HAP-1 (cell line): ENCODE results near the gene CDKAL1.
"Not testable (repeated sequence)": the region's sequence is repeated elsewhere in the genome, so short reads cannot be mapped to it uniquely, and the experiment has no call there.

Experiments used
- DNase-seq, 2 experiments: peaks; one replicate each; pipeline ENCODE4 v3.0.0-alpha.2; 2016 to 2020; ENCODE audit warnings: low spot score in 2 of 2
- H3K27me3 ChIP-seq: fragments of 250-450 bp; sonication (Bioruptor Pico); 2 replicates; pipeline ENCODE4 v1.5.1; 2020; ENCODE audit warnings: low read depth, mild to moderate bottlenecking, moderate library complexity
- H3K36me3 ChIP-seq: fragments of 250-450 bp; sonication (Bioruptor Pico); replicated peaks from 2 replicates; pipeline ENCODE4 v1.5.1; 2020; ENCODE audit warnings: mild to moderate bottlenecking
- H3K4me1 ChIP-seq: fragments of 250-450 bp; sonication (Bioruptor Pico); 2 replicates; pipeline ENCODE4 v1.5.1; 2020; ENCODE audit warnings: mild to moderate bottlenecking
- H3K4me3 ChIP-seq: fragments of 250-450 bp; sonication (Bioruptor Pico); 2 replicates; pipeline ENCODE4 v1.5.1; 2020; ENCODE audit warnings: mild to moderate bottlenecking, moderate library complexity
- H3K9me3 ChIP-seq: fragments of 250-450 bp; sonication (Bioruptor Pico); 2 replicates; pipeline ENCODE4 v1.5.1; 2020; ENCODE audit warnings: mild to moderate bottlenecking, moderate library complexity
- in situ Hi-C: fragments of 300-500 bp; cut with MboI; formaldehyde crosslinking; loops from 3 replicates; pipeline ENCODE4 v1.14.3; 2020; ENCODE audit warnings: low sequenced_read_pairs, inconsistent platforms, mixed read lengths

Gene CDKAL1

GRCh38 chr6:20610636-20611370, 76.5 kb downstream of the CDKAL1 start:
- Histone ChIP-seq H3K4me3 (no peak overlapping the region), H3K9me3 (no peaks in the 10 kb centered on the region), H3K36me3 (no peaks in the 10 kb centered on the region; the same call in 1 of the 2 replicates), H3K27me3 (no peaks in the 10 kb centered on the region), H3K4me1 (peaks cover 35% of the 10 kb centered on the region)
- DNase-seq, result peak; percentile 22 to 43
- in situ Hi-C loops, result no loop called here

GRCh38 chr6:20617537-20617936, 83.3 kb downstream of the CDKAL1 start:
- H3K9me3 ChIP-seq, DNase-seq, in situ Hi-C loops, H3K36me3 ChIP-seq, H3K4me1 ChIP-seq, H3K4me3 ChIP-seq, H3K27me3 ChIP-seq: not testable (repeated sequence)

- H3K9me3 ChIP-seq, result no peaks in the 10 kb centered on the region
- in situ Hi-C loops, result no loop called here
- H3K4me3 ChIP-seq, result no peak overlapping the region
- peaks cover 11% of the 10 kb centered on the region for H3K4me1 ChIP-seq
- no peaks in the 10 kb centered on the region for H3K36me3 ChIP-seq
- DNase-seq, result no peak
- H3K27me3 ChIP-seq, result no peaks in the 10 kb centered on the region
These were observed 85.8 kb downstream of the CDKAL1 start for GRCh38 chr6:20620043-20620442.

GRCh38 chr6:20623761-20624160, 89.5 kb downstream of the CDKAL1 start:
- H3K36me3 ChIP-seq, result no peaks in the 10 kb centered on the region
- H3K4me1 ChIP-seq, result peaks cover 19% of the 10 kb centered on the region
- no peaks in the 10 kb centered on the region for H3K9me3 ChIP-seq
- no peaks in the 10 kb centered on the region for H3K27me3 ChIP-seq
- in situ Hi-C loops, result no loop called here
- DNase-seq, result no peak
- no peak overlapping the region for H3K4me3 ChIP-seq

- in situ Hi-C loops, result no loop called here
- Histone ChIP-seq H3K9me3 (no peaks in the 10 kb centered on the region), H3K27me3 (no peaks in the 10 kb centered on the region), H3K4me3 (no peak overlapping the region), H3K4me1 (peaks cover 25% of the 10 kb centered on the region), H3K36me3 (no peaks in the 10 kb centered on the region)
- no peak for DNase-seq
These were observed 91.9 kb downstream of the CDKAL1 start for GRCh38 chr6:20626165-20626564.

GRCh38 chr6:20629509-20629908, 95.3 kb downstream of the CDKAL1 start:
- Histone ChIP-seq H3K9me3 (no peaks in the 10 kb centered on the region), H3K27me3 (no peaks in the 10 kb centered on the region), H3K4me3 (no peak overlapping the region), H3K4me1 (peaks cover 14% of the 10 kb centered on the region), H3K36me3 (no peaks in the 10 kb centered on the region)
- in situ Hi-C loops, result no loop called here
- DNase-seq, result no peak

GRCh38 chr6:20630136-20630535, 95.9 kb downstream of the CDKAL1 start:
- no peak for DNase-seq
- no peaks in the 10 kb centered on the region for H3K36me3 ChIP-seq
- no peaks in the 10 kb centered on the region for H3K9me3 ChIP-seq
- H3K27me3 ChIP-seq, result no peaks in the 10 kb centered on the region
- in situ Hi-C loops, result no loop called here
- H3K4me1 ChIP-seq, result peaks cover 14% of the 10 kb centered on the region
- H3K4me3 ChIP-seq, result no peak overlapping the region

- H3K9me3 ChIP-seq, result no peaks in the 10 kb centered on the region
- H3K4me3 ChIP-seq, result no peak overlapping the region
- no peaks in the 10 kb centered on the region for H3K27me3 ChIP-seq
- no peaks in the 10 kb centered on the region for H3K36me3 ChIP-seq
- no peak for DNase-seq
- in situ Hi-C loops, result no loop called here
- H3K4me1 ChIP-seq, result peaks cover 14% of the 10 kb centered on the region
These were observed 96.6 kb downstream of the CDKAL1 start for GRCh38 chr6:20630617-20631548.

GRCh38 chr6:20631549-20631924, 97.3 kb downstream of the CDKAL1 start:
- Histone ChIP-seq H3K4me3 (no peak overlapping the region), H3K36me3 (no peaks in the 10 kb centered on the region), H3K4me1 (peaks cover 14% of the 10 kb centered on the region), H3K27me3 (no peaks in the 10 kb centered on the region), H3K9me3 (no peaks in the 10 kb centered on the region)
- no peak for DNase-seq
- in situ Hi-C loops, result no loop called here

GRCh38 chr6:20632696-20633095, 98.4 kb downstream of the CDKAL1 start:
- no peak overlapping the region for H3K4me3 ChIP-seq
- H3K9me3 ChIP-seq, result no peaks in the 10 kb centered on the region
- in situ Hi-C loops, result no loop called here
- no peaks in the 10 kb centered on the region for H3K27me3 ChIP-seq
- peaks cover 14% of the 10 kb centered on the region for H3K4me1 ChIP-seq
- DNase-seq, result no peak
- no peaks in the 10 kb centered on the region for H3K36me3 ChIP-seq

- in situ Hi-C loops, result no loop called here
- Histone ChIP-seq H3K4me3 (no peak overlapping the region), H3K27me3 (no peaks in the 10 kb centered on the region), H3K36me3 (no peaks in the 10 kb centered on the region), H3K9me3 (no peaks in the 10 kb centered on the region), H3K4me1 (peaks cover 6% of the 10 kb centered on the region)
- DNase-seq, result no peak
These were observed 99.5 kb downstream of the CDKAL1 start for GRCh38 chr6:20633566-20634340.

- in situ Hi-C loops, result no loop called here
- no peaks in the 10 kb centered on the region for H3K27me3 ChIP-seq
- no peaks in the 10 kb centered on the region for H3K9me3 ChIP-seq
- DNase-seq, result no peak
- H3K36me3 ChIP-seq, result no peaks in the 10 kb centered on the region
- peaks cover 27% of the 10 kb centered on the region for H3K4me1 ChIP-seq
- H3K4me3 ChIP-seq, result no peak overlapping the region
These were observed 104.9 kb downstream of the CDKAL1 start for GRCh38 chr6:20639161-20639560.

GRCh38 chr6:20640181-20640580, 105.9 kb downstream of the CDKAL1 start:
- Histone ChIP-seq H3K4me3 (no peak overlapping the region), H3K4me1 (peaks cover 27% of the 10 kb centered on the region), H3K9me3 (no peaks in the 10 kb centered on the region), H3K27me3 (no peaks in the 10 kb centered on the region), H3K36me3 (no peaks in the 10 kb centered on the region)
- in situ Hi-C loops, result no loop called here
- DNase-seq, result peak; percentile 82 to 91
